Left ventricle myocardium inferior (tissue), 1 donor: ENCODE measurements around the gene CUL9. TPM values are rescaled to one million over a fixed set of nuclear protein-coding genes. Genes with fewer than 3 reads are reported as not detected.

Source experiments
- DNase-seq: peaks from one replicate; pipeline ENCODE4 v3.0.0-alpha.2; 2020
- H3K27ac ChIP-seq: fragments of 200-600 bp; replicated peaks from 2 replicates; pipeline ENCODE4 v1.8.0; 2021
- H3K27me3 ChIP-seq: fragments of 200-600 bp; 2 replicates; pipeline ENCODE4 v1.8.0; 2021; ENCODE audit warnings: low read depth
- H3K36me3 ChIP-seq: fragments of 200-600 bp; 2 replicates; pipeline ENCODE4 v1.8.0; 2021
- H3K4me1 ChIP-seq: fragments of 200-600 bp; 2 replicates; pipeline ENCODE4 v1.8.0; 2021
- H3K4me3 ChIP-seq: fragments of 200-600 bp; 2 replicates; pipeline ENCODE4 v1.8.0; 2021; ENCODE audit warnings: mild to moderate bottlenecking, moderate library complexity
- H3K9me3 ChIP-seq: fragments of 200-600 bp; replicated peaks from 2 replicates; pipeline ENCODE4 v1.8.0; 2021
- intact Hi-C: fragments of 100-400 bp; cut with micrococcal nuclease; formaldehyde crosslinking; loops from one replicate; pipeline ENCODE4 v1.11.0; 2022
- total RNA-seq: library from RNA; stranded (reverse); fragmentation: NEBNext Ultra II Directional; extraction: Animal tissue kit (Norgen Biotek cat#: 25700); gene quantifications from one replicate; pipeline ENCODE4 v1.2.1, GENCODE V29; 2021
- TF ChIP-seq, protein P1 (sequence below): fragments of 200-600 bp; IDR thresholded peaks from 2 replicates; pipeline ENCODE4 v1.8.0; 2021; ENCODE audit warnings: antibody characterized with exemption, mild to moderate bottlenecking, borderline replicate concordance
- donor health status: DM: no; HTN: yes; CAD: no; lungs with severe emphysema.

Gene CUL9
- total RNA-seq, 1 donor from 2014 or later: 14.7 TPM

DNA sequence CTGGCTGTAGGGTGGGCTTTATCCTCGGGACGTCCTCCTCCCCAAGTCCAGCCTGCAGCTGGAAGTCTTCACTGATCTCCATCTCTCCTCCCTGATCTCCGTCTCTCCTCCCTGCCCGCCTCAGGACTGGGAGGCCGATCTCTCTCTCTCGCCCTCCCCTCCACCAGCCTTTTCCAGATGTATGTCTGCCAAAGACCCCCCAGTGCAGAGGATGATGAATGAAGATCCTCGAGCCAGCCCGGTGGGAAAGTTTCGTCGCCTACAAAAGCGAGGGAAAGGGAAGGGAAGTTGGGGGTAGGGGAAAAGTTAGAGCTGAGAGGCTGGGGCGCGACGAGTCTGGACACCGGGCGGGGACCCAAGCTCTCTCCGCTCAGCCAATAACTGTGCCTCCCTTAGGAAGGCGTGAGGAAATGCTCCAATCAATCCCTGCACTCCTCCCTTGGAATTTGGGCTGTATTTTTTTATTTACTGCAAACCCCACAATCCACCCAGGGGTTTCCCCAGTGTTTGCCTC lies 11.5 kb upstream of the CUL9 start:
- H3K27ac ChIP-seq: peak overlapping the region; percentile 95
- peak overlapping the region; percentile 93 for H3K4me3 ChIP-seq
- no peaks in the 10 kb centered on the region for H3K27me3 ChIP-seq
- intact Hi-C loops: no loop called here
- H3K36me3 ChIP-seq: peaks cover 5% of the 10 kb centered on the region
- peaks cover 46% of the 10 kb centered on the region for H3K4me1 ChIP-seq
- no peaks in the 10 kb centered on the region for H3K9me3 ChIP-seq
- TF ChIP-seq, protein P1, sequence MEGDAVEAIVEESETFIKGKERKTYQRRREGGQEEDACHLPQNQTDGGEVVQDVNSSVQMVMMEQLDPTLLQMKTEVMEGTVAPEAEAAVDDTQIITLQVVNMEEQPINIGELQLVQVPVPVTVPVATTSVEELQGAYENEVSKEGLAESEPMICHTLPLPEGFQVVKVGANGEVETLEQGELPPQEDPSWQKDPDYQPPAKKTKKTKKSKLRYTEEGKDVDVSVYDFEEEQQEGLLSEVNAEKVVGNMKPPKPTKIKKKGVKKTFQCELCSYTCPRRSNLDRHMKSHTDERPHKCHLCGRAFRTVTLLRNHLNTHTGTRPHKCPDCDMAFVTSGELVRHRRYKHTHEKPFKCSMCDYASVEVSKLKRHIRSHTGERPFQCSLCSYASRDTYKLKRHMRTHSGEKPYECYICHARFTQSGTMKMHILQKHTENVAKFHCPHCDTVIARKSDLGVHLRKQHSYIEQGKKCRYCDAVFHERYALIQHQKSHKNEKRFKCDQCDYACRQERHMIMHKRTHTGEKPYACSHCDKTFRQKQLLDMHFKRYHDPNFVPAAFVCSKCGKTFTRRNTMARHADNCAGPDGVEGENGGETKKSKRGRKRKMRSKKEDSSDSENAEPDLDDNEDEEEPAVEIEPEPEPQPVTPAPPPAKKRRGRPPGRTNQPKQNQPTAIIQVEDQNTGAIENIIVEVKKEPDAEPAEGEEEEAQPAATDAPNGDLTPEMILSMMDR: no peak
- DNase-seq: peak; percentile 79

DNA sequence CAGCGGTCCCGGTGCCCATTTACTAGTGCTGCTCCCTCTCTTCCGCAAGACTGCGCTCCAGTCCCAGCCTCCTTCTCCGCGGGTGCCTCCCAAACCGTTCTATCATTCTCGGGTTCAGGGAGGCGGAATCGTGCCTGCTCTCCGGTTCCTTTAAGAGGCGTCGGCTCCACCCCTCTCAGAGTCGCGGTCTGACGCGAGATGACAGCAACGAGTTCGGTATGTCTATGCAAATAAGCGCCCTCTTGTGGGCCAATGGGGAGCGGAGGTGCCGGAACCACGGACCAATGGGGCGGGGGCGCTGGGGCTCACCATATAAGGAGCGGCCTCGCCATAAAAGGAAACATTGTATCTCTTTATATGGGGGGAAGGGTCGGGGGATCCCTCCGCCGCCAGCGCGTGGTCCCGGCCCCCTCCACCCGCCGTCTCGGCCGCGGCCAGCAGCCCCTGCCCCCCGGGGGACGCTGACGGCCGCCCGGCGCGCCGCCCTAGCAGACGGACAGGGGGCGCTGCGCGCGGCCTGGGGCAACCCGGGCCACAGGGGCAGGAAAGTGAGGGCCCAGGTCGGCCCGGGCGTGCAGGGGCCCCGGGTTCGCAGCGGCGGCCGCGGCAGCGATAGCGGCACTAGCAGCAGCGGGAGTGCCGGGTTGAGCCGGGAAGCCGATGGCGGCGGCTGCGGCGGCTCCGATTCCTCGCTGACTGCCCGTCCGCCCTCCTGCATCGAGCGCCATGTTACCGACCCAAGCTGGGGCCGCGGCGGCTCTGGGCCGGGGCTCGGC lies 10.9 kb upstream of the CUL9 start, which contains the start of gene SRF:
Gene SRF (plus strand): TSS at position 339 of the 776 bp plus-strand sequence. CDS start 388 bp downstream, at position 727.
- Histone ChIP-seq H3K9me3 (no peaks in the 10 kb centered on the region), H3K4me3 (peak within 1 kb of the TSS; percentile 93), H3K27ac (peak within 1 kb of the TSS; percentile 95), H3K27me3 (no peaks in the 10 kb centered on the region), H3K4me1 (peaks cover 52% of the 10 kb centered on the region), H3K36me3 (peaks cover 11% of the 10 kb centered on the region)
- TF ChIP-seq, protein P1: peak; percentile 84
- peak; percentile 100 for DNase-seq
- intact Hi-C loops: no loop called here

DNA sequence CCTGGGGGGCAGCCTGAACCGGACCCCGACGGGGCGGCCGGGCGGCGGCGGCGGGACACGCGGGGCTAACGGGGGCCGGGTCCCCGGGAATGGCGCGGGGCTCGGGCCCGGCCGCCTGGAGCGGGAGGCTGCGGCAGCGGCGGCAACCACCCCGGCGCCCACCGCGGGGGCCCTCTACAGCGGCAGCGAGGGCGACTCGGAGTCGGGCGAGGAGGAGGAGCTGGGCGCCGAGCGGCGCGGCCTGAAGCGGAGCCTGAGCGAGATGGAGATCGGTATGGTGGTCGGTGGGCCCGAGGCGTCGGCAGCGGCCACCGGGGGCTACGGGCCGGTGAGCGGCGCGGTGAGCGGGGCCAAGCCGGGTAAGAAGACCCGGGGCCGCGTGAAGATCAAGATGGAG lies 10.3 kb upstream of the CUL9 start:
- intact Hi-C loops: no loop called here
- DNase-seq: no peak
- H3K36me3 ChIP-seq: peaks cover 17% of the 10 kb centered on the region
- H3K27ac ChIP-seq: peak overlapping the region; percentile 95
- no peaks in the 10 kb centered on the region for H3K27me3 ChIP-seq
- H3K4me1 ChIP-seq: peaks cover 55% of the 10 kb centered on the region
- TF ChIP-seq, protein P1: no peak
- H3K9me3 ChIP-seq: no peaks in the 10 kb centered on the region
- peak overlapping the region; percentile 93 for H3K4me3 ChIP-seq

DNA sequence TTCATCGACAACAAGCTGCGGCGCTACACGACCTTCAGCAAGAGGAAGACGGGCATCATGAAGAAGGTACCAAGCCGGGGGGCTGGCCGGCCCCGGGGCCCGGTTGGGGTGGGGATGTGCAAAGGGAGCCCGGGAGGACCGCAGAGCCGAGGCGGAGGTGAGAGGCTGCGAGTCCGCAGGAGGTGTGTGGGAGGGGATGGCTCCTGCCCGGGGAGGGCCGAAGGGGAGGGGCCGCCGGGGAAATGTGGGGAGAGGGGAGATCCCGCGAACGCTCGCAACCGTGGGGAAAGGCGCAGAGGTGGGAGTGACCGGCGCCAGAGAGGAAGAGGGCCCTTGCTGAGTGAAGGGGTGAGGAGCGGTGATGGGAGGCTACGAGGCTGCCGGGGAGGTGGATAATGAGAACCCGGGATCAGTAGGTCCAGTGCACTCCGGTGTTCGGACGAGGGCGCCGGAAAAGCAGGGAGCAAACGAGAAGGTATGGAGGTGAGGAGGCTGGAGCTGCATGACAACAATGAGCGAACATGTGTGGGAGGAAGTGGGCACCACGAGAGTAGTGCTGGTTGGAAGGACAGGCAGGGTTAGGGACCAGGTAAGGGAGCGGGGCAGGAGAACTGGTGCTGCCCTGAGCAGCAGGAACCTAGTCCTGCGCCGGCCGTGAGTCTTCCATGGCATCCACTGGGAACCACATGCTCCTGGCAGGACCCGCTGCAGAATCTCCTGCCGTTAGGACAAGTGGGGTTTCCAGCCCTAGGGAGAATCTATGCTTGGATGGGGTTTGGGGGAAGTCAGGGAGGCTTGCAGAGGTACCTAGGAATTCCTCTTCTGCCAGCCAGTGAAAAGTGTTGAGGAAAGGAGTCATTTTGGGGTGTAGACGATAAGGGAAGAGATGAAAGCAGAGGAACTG lies 9.6 kb upstream of the CUL9 start:
- intact Hi-C loops: no loop called here
- DNase-seq: peak; percentile 51
- Histone ChIP-seq H3K9me3 (no peaks in the 10 kb centered on the region), H3K36me3 (peaks cover 24% of the 10 kb centered on the region), H3K27me3 (no peaks in the 10 kb centered on the region), H3K27ac (peak overlapping the region; percentile 95), H3K4me1 (peaks cover 55% of the 10 kb centered on the region), H3K4me3 (peak overlapping the region; percentile 93)
- TF ChIP-seq, protein P1: no peak

DNA sequence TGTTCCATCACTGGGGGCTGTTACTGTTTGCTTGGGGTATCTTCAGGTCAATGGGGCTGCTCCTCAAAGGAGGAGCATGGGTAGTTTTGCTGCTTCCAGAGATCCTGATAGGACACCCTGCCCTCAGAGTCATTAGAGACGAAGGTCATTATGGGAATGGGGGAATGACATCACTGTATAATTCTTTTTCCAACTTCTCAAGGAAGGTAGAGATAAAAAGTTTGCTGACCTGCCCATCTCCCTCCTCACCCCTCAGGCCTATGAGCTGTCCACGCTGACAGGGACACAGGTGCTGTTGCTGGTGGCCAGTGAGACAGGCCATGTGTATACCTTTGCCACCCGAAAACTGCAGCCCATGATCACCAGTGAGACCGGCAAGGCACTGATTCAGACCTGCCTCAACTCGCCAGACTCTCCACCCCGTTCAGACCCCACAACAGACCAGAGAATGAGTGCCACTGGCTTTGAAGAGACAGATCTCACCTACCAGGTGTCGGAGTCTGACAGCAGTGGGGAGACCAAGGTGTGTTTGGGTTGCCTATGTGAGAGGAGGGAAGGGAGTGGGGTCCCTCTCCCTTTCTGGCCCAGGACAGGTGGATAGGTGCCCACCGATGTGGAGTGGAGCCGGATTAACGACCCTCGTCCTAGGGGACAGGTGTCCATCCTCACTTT lies 8.3 kb upstream of the CUL9 start:
- peaks cover 55% of the 10 kb centered on the region for H3K4me1 ChIP-seq
- intact Hi-C loops: no loop called here

More for the DNA sequence above, 8.3 kb upstream of the CUL9 start:
- Histone ChIP-seq H3K27me3 (no peaks in the 10 kb centered on the region), H3K36me3 (peaks cover 37% of the 10 kb centered on the region), H3K27ac (peak overlapping the region; percentile 95), H3K4me3 (peak overlapping the region; percentile 93), H3K9me3 (no peaks in the 10 kb centered on the region)
- DNase-seq: no peak
- TF ChIP-seq, protein P1: no peak
